Osteocyte (in vitro differentiated cells): Measurements from ENCODE around the gene VSIG2. TPM values are rescaled to one million over a fixed set of nuclear protein-coding genes. Genes with fewer than 3 reads are reported as not detected.
A peak's percentile ranks its signal among the peaks of the same experiment; 100 is the strongest.

Experiments used
- DNase-seq: peaks from one replicate; pipeline ENCODE4 v3.0.0; 2021; ENCODE audit warnings: mixed read lengths; ENCODE audit not compliant: unreplicated experiment; ENCODE audit errors: extremely low spot score
- H3K27ac Mint-ChIP-seq: one replicate; pipeline ENCODE4 v1.8.0; 2021; ENCODE audit warnings: mild to moderate bottlenecking, mixed read lengths; ENCODE audit not compliant: unreplicated experiment
- H3K27me3 Mint-ChIP-seq: one replicate; pipeline ENCODE4 v1.8.0; 2021; ENCODE audit warnings: mixed read lengths; ENCODE audit not compliant: unreplicated experiment
- H3K36me3 Mint-ChIP-seq: one replicate; pipeline ENCODE4 v1.8.0; 2021; ENCODE audit warnings: mixed read lengths; ENCODE audit not compliant: unreplicated experiment
- H3K4me1 Mint-ChIP-seq: one replicate; pipeline ENCODE4 v1.8.0; 2021; ENCODE audit warnings: mixed read lengths; ENCODE audit not compliant: unreplicated experiment
- H3K4me3 Mint-ChIP-seq: one replicate; pipeline ENCODE4 v1.8.0; 2021; ENCODE audit warnings: mild to moderate bottlenecking, moderate library complexity, mixed read lengths; ENCODE audit not compliant: unreplicated experiment
- H3K9me3 Mint-ChIP-seq: one replicate; pipeline ENCODE4 v1.8.0; 2021; ENCODE audit warnings: mixed read lengths; ENCODE audit not compliant: unreplicated experiment
- total RNA-seq: library from RNA; stranded (reverse); gene quantifications from 2 replicates; pipeline ENCODE4 v1.2.1, GENCODE V29; 2021
- TF ChIP-seq, protein P1 (sequence below): fragments of 200-600 bp; sonication (generic); IDR thresholded peaks from 2 replicates; pipeline ENCODE4 v1.5.0; 2021; ENCODE audit warnings: antibody characterized with exemption, mild to moderate bottlenecking, moderate library complexity

Gene VSIG2
- total RNA-seq, 1 donor from 2014 or later = 0.30 TPM

DNA sequence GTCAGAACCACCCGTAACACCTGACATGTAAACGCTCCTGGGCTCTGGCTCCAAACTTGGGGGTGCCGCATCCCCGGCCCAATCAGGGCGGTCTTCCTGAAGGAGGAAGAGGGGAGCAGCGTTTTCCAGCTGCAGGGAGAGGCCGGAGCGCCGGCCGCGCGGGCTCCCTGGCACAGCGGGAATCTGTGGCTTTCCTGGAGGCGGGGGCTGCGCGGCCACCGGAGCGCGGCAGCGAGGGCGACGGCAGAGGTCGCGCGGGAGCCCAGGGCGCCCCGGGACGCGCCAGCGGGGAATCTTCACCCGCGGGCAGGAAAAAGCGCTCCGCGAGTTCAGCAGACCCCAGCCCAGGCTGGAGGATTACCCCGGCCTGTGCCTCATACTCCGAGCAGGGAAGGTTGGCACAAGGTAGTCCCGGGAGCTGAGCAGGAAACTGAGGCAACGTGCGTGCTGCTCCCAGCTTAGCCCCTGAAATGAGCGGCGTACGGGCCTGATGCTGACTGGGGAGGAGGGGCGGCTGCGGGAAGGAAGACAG is 10.6 kb upstream of the VSIG2 start:
- peak overlapping the region; percentile 84 for H3K4me3 Mint-ChIP-seq
- peaks cover 16% of the 10 kb centered on the region for H3K36me3 Mint-ChIP-seq
- no peak overlapping the region for H3K27ac Mint-ChIP-seq
- H3K27me3 Mint-ChIP-seq = peaks cover 33% of the 10 kb centered on the region
- no peaks in the 10 kb centered on the region for H3K9me3 Mint-ChIP-seq
- TF ChIP-seq, protein P1, sequence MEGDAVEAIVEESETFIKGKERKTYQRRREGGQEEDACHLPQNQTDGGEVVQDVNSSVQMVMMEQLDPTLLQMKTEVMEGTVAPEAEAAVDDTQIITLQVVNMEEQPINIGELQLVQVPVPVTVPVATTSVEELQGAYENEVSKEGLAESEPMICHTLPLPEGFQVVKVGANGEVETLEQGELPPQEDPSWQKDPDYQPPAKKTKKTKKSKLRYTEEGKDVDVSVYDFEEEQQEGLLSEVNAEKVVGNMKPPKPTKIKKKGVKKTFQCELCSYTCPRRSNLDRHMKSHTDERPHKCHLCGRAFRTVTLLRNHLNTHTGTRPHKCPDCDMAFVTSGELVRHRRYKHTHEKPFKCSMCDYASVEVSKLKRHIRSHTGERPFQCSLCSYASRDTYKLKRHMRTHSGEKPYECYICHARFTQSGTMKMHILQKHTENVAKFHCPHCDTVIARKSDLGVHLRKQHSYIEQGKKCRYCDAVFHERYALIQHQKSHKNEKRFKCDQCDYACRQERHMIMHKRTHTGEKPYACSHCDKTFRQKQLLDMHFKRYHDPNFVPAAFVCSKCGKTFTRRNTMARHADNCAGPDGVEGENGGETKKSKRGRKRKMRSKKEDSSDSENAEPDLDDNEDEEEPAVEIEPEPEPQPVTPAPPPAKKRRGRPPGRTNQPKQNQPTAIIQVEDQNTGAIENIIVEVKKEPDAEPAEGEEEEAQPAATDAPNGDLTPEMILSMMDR = no peak
- no peak for DNase-seq
- peaks cover 27% of the 10 kb centered on the region for H3K4me1 Mint-ChIP-seq

DNA sequence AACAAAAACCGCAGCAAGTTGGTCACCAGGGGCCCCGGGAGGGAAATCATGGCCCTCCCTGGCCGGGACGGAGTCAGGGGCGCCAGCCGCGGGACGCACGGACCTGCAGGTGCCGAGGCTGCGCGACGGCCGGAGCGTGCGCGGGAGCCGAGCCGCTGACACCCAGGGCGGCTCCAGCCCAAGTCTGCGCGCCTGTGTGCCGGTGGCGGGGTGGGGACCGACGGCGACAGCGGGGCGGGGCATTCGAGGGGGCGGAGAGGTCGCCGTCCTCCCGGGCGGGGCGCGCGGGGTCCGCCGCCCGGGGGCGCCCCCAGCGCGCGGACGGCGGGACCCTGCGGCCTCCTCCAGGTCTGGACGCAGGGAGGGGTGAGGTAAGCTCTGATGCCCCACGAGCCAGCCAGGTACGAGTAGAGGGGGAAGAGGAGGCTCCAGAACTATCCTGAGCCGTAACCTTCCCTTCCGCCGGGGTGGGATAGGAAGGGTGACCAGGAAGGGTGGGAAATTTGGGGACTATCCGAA is 10.1 kb upstream of the VSIG2 start, which contains the start of gene ESAM:
Gene ESAM (minus strand): TSS at position 186 of the 519 bp plus-strand sequence. CDS start 136 bp downstream, at position 50.
- Mint-ChIP-seq H3K27me3 (peaks cover 36% of the 10 kb centered on the region), H3K4me3 (peak within 1 kb of the TSS; percentile 84), H3K4me1 (peaks cover 27% of the 10 kb centered on the region), H3K9me3 (no peaks in the 10 kb centered on the region), H3K27ac (no peak within 1 kb of the TSS), H3K36me3 (peaks cover 15% of the 10 kb centered on the region)
- peak; percentile 82 for DNase-seq
- TF ChIP-seq, protein P1 = no peak

DNA sequence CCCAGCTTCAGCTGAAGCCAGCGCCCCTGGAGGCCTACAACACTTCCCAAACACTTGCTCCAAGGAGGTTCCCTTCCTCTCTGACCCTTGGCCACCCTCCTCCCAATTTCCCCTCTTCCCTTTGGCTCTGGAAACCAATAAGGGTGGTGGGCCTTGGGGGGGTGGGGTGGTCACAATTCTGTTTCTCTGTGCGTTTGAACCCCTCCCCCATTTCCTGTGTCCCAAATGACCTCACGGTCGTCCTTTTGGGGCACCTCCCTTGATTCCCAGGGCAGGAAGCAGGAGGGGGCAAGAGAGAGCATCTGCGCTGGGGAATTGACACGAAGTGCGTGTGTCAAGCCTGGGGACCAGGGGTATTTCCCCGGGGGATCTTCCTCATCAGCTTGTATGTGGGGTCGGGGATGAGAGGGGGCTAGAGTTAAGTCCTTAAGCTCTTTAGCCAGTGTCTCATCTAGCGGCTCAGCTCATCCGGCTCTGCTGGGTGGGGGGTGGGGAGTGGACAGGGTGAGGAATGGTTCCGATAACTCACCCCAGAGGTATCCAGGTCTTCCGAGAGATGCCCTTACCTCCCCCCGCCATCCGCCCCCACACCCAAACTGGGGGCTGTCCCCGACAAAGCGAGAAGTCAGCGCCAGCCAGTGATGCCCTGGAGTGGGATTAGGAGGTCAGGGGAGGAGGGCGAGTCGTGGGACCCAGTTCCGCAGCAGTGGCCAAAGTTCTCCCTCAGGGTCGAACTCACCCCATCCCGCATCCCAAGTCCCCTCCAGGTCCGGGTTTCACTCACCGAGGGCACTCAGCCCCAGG is 9.4 kb upstream of the VSIG2 start:
- no peak overlapping the region for H3K27ac Mint-ChIP-seq
- no peaks in the 10 kb centered on the region for H3K9me3 Mint-ChIP-seq
- H3K36me3 Mint-ChIP-seq = peaks cover 11% of the 10 kb centered on the region
- peak overlapping the region; percentile 22 for H3K4me3 Mint-ChIP-seq
- TF ChIP-seq, protein P1 = no peak
- peak; percentile 67 for DNase-seq
- peaks cover 36% of the 10 kb centered on the region for H3K27me3 Mint-ChIP-seq
- peaks cover 27% of the 10 kb centered on the region for H3K4me1 Mint-ChIP-seq

DNA sequence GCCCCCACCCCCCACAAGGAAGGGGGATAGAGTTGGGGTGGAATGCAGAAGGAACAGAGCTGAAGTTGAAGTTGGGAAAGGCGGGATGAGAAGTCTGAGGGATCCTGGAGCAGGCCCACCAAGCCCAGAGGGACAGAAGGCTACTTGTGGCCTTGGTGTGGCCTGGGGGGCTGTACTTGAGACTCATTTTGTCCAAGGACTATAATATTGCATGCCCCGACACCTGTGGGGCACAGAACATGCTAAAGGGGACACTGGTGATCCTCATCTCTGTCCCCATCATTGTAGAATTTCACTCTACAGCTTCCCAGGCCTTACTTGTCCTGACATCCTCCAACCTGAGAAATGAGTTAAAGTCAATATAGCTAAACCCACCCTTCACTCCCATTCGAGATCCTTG is 8.8 kb upstream of the VSIG2 start:
- Mint-ChIP-seq H3K27me3 (peaks cover 36% of the 10 kb centered on the region), H3K27ac (no peak overlapping the region), H3K4me3 (no peak overlapping the region), H3K4me1 (peaks cover 27% of the 10 kb centered on the region), H3K9me3 (no peaks in the 10 kb centered on the region), H3K36me3 (peaks cover 7% of the 10 kb centered on the region)
- TF ChIP-seq, protein P1 = no peak
- DNase-seq = peak; percentile 38

DNA sequence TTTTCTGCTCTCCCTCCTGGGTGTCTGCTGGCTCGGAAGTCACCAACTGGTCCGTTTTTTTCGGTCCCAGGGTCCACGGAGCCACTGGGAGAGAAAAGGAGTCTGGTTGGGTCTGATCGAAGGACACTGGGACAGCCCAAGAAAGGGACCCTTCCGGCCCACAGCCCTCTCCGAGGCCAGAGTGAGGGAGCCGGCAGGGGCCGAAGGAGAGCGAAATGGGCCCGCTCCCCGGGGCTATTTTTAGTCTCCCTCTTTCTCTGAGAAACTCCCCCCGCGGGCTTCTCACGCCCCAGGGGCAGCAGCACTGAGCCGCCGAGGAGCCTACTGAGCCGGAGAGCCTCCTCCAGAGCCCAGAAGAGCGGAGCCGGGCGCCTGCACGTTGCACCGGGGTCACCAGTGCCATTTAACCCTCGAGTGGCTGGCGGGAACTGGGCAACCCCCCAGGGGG is 8.2 kb upstream of the VSIG2 start:
- peaks cover 2% of the 10 kb centered on the region for H3K36me3 Mint-ChIP-seq
- H3K4me1 Mint-ChIP-seq = peaks cover 27% of the 10 kb centered on the region
- peak overlapping the region; percentile 4 for H3K4me3 Mint-ChIP-seq
- no peaks in the 10 kb centered on the region for H3K9me3 Mint-ChIP-seq
- H3K27ac Mint-ChIP-seq = no peak overlapping the region
- peak; percentile 83 for DNase-seq
- H3K27me3 Mint-ChIP-seq = peaks cover 36% of the 10 kb centered on the region
- TF ChIP-seq, protein P1 = no peak
